Gastroesophageal sphincter (tissue), 3 donors: ENCODE results near the gene KAZN.

Experiments used
- EP300 ChIP-seq: sonication (generic); formaldehyde crosslinking; IDR thresholded peaks from one replicate; pipeline ENCODE4 v1.6.1; 2017; ENCODE audit warnings: antibody characterized with exemption, mild to moderate bottlenecking
- TF ChIP-seq, protein P1 (sequence below), 4 experiments: fragments of 200-600 bp in 2 of 4; fragments of 450-650 bp in 2 of 4; sonication (generic) in 1 of 4; IDR thresholded peaks; one replicate each; pipeline ENCODE4 v1.5.1; 2017 to 2019; ENCODE audit warnings: antibody characterized with exemption in 4 of 4, mild to moderate bottlenecking in 2 of 4, moderate library complexity in 2 of 4

DNA sequence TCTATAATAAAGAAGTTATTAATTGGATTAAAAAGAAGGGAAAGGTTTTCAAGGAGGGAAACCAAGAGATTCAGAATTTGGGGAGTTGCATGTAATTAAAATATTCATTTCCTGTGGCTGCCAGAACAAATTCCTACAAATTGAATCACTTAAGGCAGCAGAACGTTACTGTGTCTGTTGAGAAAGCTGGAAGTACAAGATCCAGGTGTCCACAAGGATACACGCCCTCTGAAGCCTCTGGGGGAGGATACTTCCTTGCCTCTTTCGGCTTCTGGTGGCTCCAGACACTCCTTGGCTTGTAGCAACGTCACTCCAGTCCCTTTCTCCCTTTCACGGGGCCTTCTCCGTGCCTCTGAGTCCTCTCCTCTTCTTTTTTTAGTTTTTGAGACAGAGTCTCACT lies 67.9 kb downstream of the KAZN start:
- TF ChIP-seq, protein P1, sequence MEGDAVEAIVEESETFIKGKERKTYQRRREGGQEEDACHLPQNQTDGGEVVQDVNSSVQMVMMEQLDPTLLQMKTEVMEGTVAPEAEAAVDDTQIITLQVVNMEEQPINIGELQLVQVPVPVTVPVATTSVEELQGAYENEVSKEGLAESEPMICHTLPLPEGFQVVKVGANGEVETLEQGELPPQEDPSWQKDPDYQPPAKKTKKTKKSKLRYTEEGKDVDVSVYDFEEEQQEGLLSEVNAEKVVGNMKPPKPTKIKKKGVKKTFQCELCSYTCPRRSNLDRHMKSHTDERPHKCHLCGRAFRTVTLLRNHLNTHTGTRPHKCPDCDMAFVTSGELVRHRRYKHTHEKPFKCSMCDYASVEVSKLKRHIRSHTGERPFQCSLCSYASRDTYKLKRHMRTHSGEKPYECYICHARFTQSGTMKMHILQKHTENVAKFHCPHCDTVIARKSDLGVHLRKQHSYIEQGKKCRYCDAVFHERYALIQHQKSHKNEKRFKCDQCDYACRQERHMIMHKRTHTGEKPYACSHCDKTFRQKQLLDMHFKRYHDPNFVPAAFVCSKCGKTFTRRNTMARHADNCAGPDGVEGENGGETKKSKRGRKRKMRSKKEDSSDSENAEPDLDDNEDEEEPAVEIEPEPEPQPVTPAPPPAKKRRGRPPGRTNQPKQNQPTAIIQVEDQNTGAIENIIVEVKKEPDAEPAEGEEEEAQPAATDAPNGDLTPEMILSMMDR (IDR thresholded peaks at IDR 0.05), result no peak
- no peak for TF ChIP-seq EP300
